H9 (cell line): ENCODE measurements around the gene NPTX1. TPM values are rescaled to one million over a fixed set of nuclear protein-coding genes. Genes with fewer than 3 reads are reported as not detected.

Experiments used
- DNase-seq: peaks from one replicate; pipeline ENCODE4 v3.0.0-alpha.2; 2017
- H2AFZ ChIP-seq: one replicate; pipeline ENCODE4 v1.6.1; 2013; ENCODE audit warnings: mild to moderate bottlenecking, low read length, control low read depth, moderate library complexity
- H2AK5ac ChIP-seq: 2 replicates; pipeline ENCODE4 v1.6.1; 2013; ENCODE audit warnings: low read length, control low read depth, mixed read lengths; ENCODE audit not compliant: insufficient read length
- H2BK120ac ChIP-seq: one replicate; pipeline ENCODE4 v1.6.1; 2013; ENCODE audit warnings: low read depth, mild to moderate bottlenecking, low read length, control low read depth, inconsistent platforms; ENCODE audit not compliant: poor library complexity, severe bottlenecking
- H2BK12ac ChIP-seq: 2 replicates; pipeline ENCODE4 v1.6.1; 2013; ENCODE audit warnings: low read length, control low read depth, mixed read lengths, low read depth; ENCODE audit not compliant: insufficient read length
- H2BK15ac ChIP-seq: 2 replicates; pipeline ENCODE4 v1.6.1; 2013; ENCODE audit warnings: low read depth, low read length, control low read depth
- H2BK20ac ChIP-seq: one replicate; pipeline ENCODE4 v1.6.1; 2013; ENCODE audit warnings: low read depth, mild to moderate bottlenecking, low read length, control low read depth, inconsistent platforms; ENCODE audit not compliant: poor library complexity, severe bottlenecking
- H2BK5ac ChIP-seq: 2 replicates; pipeline ENCODE4 v1.6.1; 2013; ENCODE audit warnings: low read length, control low read depth, mixed read lengths; ENCODE audit not compliant: insufficient read length
- H3K14ac ChIP-seq: 2 replicates; pipeline ENCODE4 v1.6.1; 2013; ENCODE audit warnings: low read length, control low read depth; ENCODE audit not compliant: insufficient read depth
- H3K18ac ChIP-seq: 2 replicates; pipeline ENCODE4 v1.6.1; 2013; ENCODE audit warnings: low read depth, mild to moderate bottlenecking, mixed read lengths, low read length, control low read depth; ENCODE audit not compliant: insufficient read length
- H3K23ac ChIP-seq: 2 replicates; pipeline ENCODE4 v1.6.1; 2013; ENCODE audit warnings: low read length, control low read depth, mixed read lengths, low read depth; ENCODE audit not compliant: insufficient read length
- H3K23me2 ChIP-seq: 2 replicates; pipeline ENCODE4 v1.6.1; 2013; ENCODE audit warnings: low read depth, mild to moderate bottlenecking, mixed read lengths, low read length, control low read depth; ENCODE audit not compliant: insufficient read length, poor library complexity, severe bottlenecking
- H3K27ac ChIP-seq: 2 replicates; pipeline ENCODE4 v1.5.1; 2013; ENCODE audit warnings: low read length, control low read depth, mixed read lengths, low read depth; ENCODE audit not compliant: insufficient read length
- H3K27me3 ChIP-seq: 2 replicates; pipeline ENCODE4 v1.6.1; 2013; ENCODE audit warnings: low read length, control low read depth, inconsistent platforms; ENCODE audit not compliant: insufficient read depth
- H3K4ac ChIP-seq: 2 replicates; pipeline ENCODE4 v1.6.1; 2013; ENCODE audit warnings: low read depth, mild to moderate bottlenecking, control low read depth, inconsistent platforms, low read length, moderate library complexity
- H3K4me1 ChIP-seq: 2 replicates; pipeline ENCODE4 v1.6.1; 2013; ENCODE audit warnings: low read length, control low read depth, inconsistent platforms; ENCODE audit not compliant: insufficient read depth
- H3K4me2 ChIP-seq: 2 replicates; pipeline ENCODE4 v1.6.1; 2013; ENCODE audit warnings: low read length, control low read depth, mixed read lengths; ENCODE audit not compliant: insufficient read length, insufficient read depth
- H3K56ac ChIP-seq: 2 replicates; pipeline ENCODE4 v1.6.1; 2013; ENCODE audit warnings: low read depth, mild to moderate bottlenecking, mixed read lengths, low read length, control low read depth; ENCODE audit not compliant: insufficient read length
- H3K79me1 ChIP-seq: 2 replicates; pipeline ENCODE4 v1.6.1; 2013; ENCODE audit warnings: low read depth, mild to moderate bottlenecking, moderate library complexity, low read length, control low read depth, inconsistent platforms; ENCODE audit not compliant: insufficient read depth, poor library complexity, severe bottlenecking
- H3K79me2 ChIP-seq: 2 replicates; pipeline ENCODE4 v1.6.1; 2013; ENCODE audit warnings: low read length, control low read depth, inconsistent platforms; ENCODE audit not compliant: insufficient read depth
- H3K9ac ChIP-seq: 2 replicates; pipeline ENCODE4 v1.6.1; 2013; ENCODE audit warnings: low read length, control low read depth, mixed read lengths; ENCODE audit not compliant: insufficient read length; ENCODE audit errors: extremely low read depth
- H3K9me3 ChIP-seq: one replicate; pipeline ENCODE4 v1.6.1; 2013; ENCODE audit warnings: low read depth, low read length, inconsistent platforms; ENCODE audit not compliant: control insufficient read depth
- H3T11ph ChIP-seq: one replicate; pipeline ENCODE4 v1.6.1; 2013; ENCODE audit warnings: mild to moderate bottlenecking, low read length, control low read depth, inconsistent platforms
- H4K20me1 ChIP-seq: one replicate; pipeline ENCODE4 v1.6.1; 2013; ENCODE audit not compliant: control insufficient read depth, insufficient read length, insufficient read depth
- H4K5ac ChIP-seq: 2 replicates; pipeline ENCODE4 v1.6.1; 2013; ENCODE audit warnings: low read depth, mild to moderate bottlenecking, mixed read lengths, low read length, control low read depth; ENCODE audit not compliant: insufficient read length
- H4K8ac ChIP-seq: replicated peaks from 2 replicates; pipeline ENCODE4 v1.6.1; 2013; ENCODE audit warnings: low read length, control low read depth, mixed read lengths, low read depth; ENCODE audit not compliant: insufficient read length
- H4K91ac ChIP-seq: 2 replicates; pipeline ENCODE4 v1.6.1; 2013; ENCODE audit warnings: low read depth, mild to moderate bottlenecking, moderate library complexity, mixed read lengths, low read length, control low read depth; ENCODE audit not compliant: insufficient read length
- H3K27ac Mint-ChIP-seq, 3 experiments: 2 replicates in 2 of 3; 3 replicates in 1 of 3; pipeline ENCODE4 v1.8.0; 2020 to 2021; ENCODE audit warnings: mixed read lengths in 3 of 3, mild to moderate bottlenecking in 1 of 3, moderate library complexity in 1 of 3
- H3K27me3 Mint-ChIP-seq: 2 replicates; pipeline ENCODE4 v1.8.0; 2021; ENCODE audit warnings: low read depth, mild to moderate bottlenecking, moderate library complexity, mixed read lengths
- H3K36me3 Mint-ChIP-seq, 3 experiments: 2 replicates in 2 of 3; 3 replicates in 1 of 3; pipeline ENCODE4 v1.8.0; 2020 to 2021; ENCODE audit warnings: low read depth in 3 of 3, mixed read lengths in 3 of 3; ENCODE audit not compliant: insufficient read depth in 1 of 3
- H3K4me1 Mint-ChIP-seq, 2 experiments: 2 replicates each; pipeline ENCODE4 v1.8.0; 2020; ENCODE audit warnings: mixed read lengths in 2 of 2
- H3K4me3 Mint-ChIP-seq, 2 experiments: 2 replicates in 1 of 2; 3 replicates in 1 of 2; pipeline ENCODE4 v1.8.0; 2020 to 2021; ENCODE audit warnings: mild to moderate bottlenecking in 2 of 2, mixed read lengths in 2 of 2, moderate library complexity in 1 of 2
- H3K9me3 Mint-ChIP-seq, 2 experiments: 2 replicates in 1 of 2; 3 replicates in 1 of 2; pipeline ENCODE4 v1.8.0; 2020; ENCODE audit warnings: mild to moderate bottlenecking in 2 of 2, mixed read lengths in 2 of 2, moderate library complexity in 1 of 2
- CTCF ChIP-seq: fragments of 200-600 bp; sonication (generic); conservative IDR thresholded peaks from 3 replicates; pipeline ENCODE4 v1.8.0; 2021; ENCODE audit warnings: antibody characterized with exemption, mild to moderate bottlenecking
- WGBS: extraction: QIAGEN DNeasy Blood & Tissue Kit; methylation state at CpG from one replicate; pipeline ENCODE4 v1.1.7; 2013; ENCODE audit warnings: missing lambda C conversion rate, low lambda C conversion rate, mixed read lengths; ENCODE audit not compliant: insufficient read length; ENCODE audit errors: extremely low coverage; 5-methylcytosine and 5-hydroxymethylcytosine counted together
- total RNA-seq: library from RNA; stranded (reverse); gene quantifications from 2 replicates; pipeline ENCODE4 v1.2.1, GENCODE V29; 2021

The NPTX1 gene
- total RNA-seq, 1 experiment from 2014 or later: 20.5 TPM

DNA sequence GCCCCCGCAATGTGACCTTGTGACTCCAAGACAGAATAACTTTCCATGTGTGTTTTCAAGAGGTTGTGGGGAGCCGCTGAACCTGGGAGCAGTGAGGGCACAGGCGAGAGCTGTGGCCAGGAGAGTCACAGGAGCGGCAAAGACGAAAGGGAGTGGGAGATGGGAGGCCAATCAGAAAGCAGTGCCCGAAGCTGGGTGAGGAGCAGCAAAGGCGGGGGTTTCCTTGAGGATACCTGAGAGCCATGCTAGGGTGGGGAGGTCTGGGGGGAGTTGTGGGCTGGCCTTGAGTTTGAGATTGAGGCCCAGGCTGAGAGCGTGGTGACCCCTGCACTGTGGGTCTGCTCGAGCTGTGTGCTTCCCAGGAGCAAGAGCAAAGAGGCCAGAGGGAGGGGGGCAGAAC lies 23.2 kb upstream of the NPTX1 start:
- H2BK5ac ChIP-seq: no peak overlapping the region

More for the DNA sequence above, 23.2 kb upstream of the NPTX1 start:
- no peak for DNase-seq
- Histone ChIP-seq H2BK15ac (no peak overlapping the region), H2BK120ac (no peak overlapping the region), H3K18ac (no peak overlapping the region), H4K5ac (no peak overlapping the region), H3K14ac (no peak overlapping the region), H3T11ph (no peak overlapping the region), H3K4me2 (no peak overlapping the region), H3K56ac (no peak overlapping the region), H2BK12ac (no peak overlapping the region), H3K27ac (no peak overlapping the region), H2AFZ (no peak overlapping the region), H3K4ac (no peak overlapping the region), H3K23ac (no peak overlapping the region), H3K9ac (no peak overlapping the region), H4K20me1 (no peaks in the 10 kb centered on the region), H3K9me3 (no peaks in the 10 kb centered on the region), H2AK5ac (no peak overlapping the region), H3K27me3 (no peaks in the 10 kb centered on the region), H3K79me2 (no peaks in the 10 kb centered on the region), H3K23me2 (no peaks in the 10 kb centered on the region), H4K8ac (no peak overlapping the region), H3K79me1 (no peaks in the 10 kb centered on the region), H2BK20ac (no peak overlapping the region), H3K4me1 (no peaks in the 10 kb centered on the region), H4K91ac (no peak overlapping the region)
- Mint-ChIP-seq H3K27me3 (peaks cover 60% of the 10 kb centered on the region), H3K4me1 (peaks cover 4 to 20% of the 10 kb centered on the region in 2 experiments), H3K9me3 (peaks cover 3% of the 10 kb centered on the region in 2 experiments; a peak in 2 of 5 replicates), H3K27ac (no peak overlapping the region), H3K36me3 (no peaks in the 10 kb centered on the region), H3K4me3 (no peak overlapping the region)
- WGBS: no CpG with 5 or more reads among the region's 9 CpGs
- TF ChIP-seq CTCF: no peak
